DMS 273 treated with DMSO at 0.1 percent for 48 hours (cell line): ENCODE data around the gene KRTAP5-5.
"Not testable (repeated sequence)": the region's sequence is repeated elsewhere in the genome, so short reads cannot be mapped to it uniquely, and the experiment has no call there.

Experiments
- DNase-seq: peaks from one replicate; lab custom pipeline; 2025; lab: John Stamatoyannopoulos, UW

KRTAP5-5 gene, protein sequence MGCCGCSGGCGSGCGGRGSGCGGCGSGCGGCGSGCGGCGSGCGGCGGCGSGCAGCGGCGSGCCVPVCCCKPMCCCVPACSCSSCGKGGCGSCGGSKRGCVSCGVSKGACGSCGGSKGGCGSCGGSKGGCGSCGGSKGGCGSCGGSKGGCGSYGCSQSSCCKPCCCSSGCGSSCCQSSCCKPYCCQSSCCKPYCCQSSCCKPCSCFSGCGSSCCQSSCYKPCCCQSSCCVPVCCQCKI

DNA sequence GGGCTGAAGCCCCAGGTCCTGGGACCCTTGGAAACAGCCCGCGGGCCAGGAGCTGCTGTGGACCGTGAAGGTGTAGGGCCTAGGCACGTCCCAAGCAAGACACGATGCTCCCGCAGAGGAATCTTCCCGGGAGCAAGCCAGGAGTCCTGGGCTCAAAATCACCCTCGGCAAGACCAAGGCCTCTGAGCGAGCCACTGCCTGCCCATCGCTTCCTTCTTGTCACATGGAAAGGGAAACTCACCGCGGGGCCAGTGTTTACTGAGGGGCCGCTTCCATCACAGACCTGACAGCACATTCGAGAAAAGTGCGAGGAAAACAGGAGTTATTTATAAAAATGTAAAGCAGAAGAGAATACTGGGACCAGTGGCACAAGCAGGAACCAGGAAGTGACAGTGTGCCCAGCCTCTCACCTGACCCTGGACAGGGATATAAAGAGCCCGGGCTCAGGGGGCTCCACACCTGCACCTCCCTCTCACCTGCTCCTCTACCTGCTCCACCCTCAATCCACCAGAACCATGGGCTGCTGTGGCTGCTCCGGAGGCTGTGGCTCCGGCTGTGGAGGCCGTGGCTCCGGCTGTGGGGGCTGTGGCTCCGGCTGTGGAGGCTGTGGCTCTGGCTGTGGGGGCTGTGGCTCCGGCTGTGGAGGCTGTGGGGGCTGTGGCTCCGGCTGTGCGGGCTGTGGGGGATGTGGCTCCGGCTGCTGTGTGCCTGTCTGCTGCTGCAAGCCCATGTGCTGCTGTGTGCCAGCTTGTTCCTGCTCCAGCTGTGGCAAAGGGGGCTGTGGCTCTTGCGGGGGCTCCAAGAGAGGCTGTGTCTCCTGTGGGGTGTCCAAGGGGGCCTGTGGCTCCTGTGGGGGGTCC, at the start of gene KRTAP5-5:
Gene KRTAP5-5, plus strand, starts transcription at position 450 of the 860 bp plus-strand sequence. Its CDS starts 66 bp downstream, at position 516.
- DNase-seq: no peak

DNA sequence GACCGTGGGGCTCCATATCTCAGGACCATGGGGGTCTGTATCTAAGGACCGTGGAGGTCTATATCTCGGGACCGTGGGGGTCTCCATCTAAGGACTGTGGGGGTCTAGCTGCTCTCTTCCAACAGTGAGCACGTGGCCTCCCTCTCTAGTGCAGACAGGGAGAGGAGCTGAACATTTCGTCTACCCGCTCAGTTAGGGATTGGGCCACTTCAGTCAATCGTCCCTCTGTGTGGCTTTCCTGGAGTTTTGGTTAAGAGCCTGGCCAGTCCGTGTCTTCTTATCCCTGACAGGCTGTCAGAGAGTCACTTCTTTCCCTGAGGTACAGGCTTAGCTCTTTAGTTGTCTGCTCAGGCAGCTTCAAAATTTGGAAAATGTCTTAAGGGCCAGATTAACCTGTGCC, 47.6 kb upstream of the KRTAP5-5 start:
- DNase-seq: no peak

DNA sequence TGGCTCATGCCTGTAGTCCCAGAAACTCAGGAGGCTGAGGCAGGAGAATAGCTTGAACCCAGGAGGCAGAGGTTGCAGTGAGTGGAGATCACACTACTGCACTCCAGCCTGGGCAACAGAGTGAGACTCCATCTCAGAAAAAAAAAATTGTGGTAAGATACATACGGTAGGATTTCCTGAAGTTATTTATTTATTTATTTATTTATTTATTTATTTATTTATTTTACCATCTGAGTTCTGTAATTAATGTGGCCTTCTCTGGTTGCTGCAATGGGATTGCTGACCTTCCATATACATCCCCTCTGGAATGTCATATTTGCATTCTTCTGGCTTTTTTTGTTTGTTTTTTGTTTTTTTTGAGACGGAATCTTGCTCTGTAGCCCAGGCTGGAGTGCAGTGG, 46.7 kb upstream of the KRTAP5-5 start:
- not testable (repeated sequence) for DNase-seq

DNA sequence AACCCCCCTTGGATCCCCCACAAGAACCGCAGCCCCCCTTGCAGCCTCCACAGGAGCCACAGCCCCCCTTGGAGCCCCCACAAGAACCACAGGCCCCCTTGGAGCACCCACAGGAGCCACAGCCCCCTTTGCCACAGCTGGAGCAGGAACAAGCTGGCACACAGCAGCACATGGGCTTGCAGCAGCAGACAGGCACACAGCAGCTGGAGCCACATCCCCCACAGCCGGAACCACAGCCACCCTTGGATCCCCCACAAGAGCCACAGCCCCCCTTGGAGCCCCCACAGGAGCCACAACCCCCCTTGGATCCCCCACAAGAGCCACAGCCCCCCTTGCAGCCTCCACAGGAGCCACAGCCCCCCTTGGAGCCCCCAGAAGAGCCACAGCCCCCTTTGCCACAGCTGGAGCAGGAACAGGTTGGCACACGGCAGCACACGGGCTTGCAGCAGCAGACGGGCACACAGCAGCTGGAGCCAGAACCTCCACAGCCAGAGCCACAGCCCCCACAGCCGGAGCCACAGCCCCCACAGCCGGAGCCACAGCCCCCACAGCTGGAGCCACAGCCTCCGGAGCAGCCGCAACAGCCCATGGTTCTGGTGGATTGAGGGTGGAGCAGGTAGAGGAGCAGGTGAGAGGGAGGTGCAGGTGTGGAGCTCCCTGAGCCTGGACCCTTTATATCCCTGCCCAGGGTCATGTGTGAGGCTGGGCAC, 44.8 kb upstream of the KRTAP5-5 start, which contains the start of gene KRTAP5-1:
Gene KRTAP5-1, minus strand, starts transcription at position 623 of the 710 bp plus-strand sequence. Its CDS starts 34 bp downstream, at position 589.
- DNase-seq: not testable (repeated sequence)

DNA sequence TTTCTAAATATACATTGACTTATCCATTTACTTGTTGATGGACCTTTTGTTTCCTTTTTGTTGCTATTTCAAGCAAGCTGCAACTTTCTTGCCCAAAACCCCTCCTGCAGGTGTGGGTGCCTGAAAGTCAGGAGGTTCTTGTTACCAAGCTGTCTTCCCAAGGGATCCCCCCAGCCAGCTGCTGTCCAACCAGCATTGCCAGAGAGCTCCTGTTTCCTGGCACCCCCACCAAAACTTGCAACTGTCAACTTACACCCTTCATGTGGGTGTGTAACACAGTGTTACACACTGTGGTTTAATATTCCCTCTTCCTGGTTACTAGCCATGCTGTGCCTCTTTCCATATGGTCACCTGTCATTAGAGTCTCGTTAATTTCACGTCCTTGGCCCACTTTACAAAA, 42.9 kb upstream of the KRTAP5-5 start:
- no peak for DNase-seq

DNA sequence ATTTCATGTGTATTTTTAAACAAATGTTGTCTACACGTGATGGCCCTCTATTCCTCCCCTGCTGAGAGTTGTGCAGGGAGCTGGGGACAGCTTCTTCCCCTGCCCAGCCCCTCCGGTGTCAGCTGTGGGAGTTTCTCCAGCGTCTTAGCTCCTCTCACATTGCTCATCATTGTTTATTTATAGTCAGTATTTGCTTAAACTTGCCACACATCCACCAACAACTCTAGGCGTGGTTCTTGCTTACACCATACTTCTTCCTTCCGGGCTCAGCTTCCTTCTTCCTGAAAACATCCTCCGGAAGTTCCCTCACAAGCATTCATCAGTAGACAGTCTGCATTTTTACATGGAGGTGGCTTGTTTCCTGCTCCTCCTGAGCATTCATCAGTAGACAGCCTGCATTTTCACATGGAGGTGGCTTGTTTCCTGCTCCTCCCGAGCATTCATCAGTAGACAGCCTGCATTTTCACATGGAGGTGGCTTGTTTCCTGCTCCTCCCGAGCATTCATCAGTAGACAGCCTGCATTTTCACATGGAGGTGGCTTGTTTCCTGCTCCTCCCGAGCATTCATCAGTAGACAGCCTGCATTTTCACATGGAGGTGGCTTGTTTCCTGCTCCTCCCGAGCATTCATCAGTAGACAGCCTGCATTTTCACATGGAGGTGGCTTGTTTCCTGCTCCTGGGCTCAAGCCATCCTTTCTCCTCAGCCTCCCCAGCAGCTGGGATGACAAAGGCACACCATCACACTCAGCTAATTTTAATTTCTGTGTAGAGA, 40.2 kb upstream of the KRTAP5-5 start:
- DNase-seq: not testable (repeated sequence)

DNA sequence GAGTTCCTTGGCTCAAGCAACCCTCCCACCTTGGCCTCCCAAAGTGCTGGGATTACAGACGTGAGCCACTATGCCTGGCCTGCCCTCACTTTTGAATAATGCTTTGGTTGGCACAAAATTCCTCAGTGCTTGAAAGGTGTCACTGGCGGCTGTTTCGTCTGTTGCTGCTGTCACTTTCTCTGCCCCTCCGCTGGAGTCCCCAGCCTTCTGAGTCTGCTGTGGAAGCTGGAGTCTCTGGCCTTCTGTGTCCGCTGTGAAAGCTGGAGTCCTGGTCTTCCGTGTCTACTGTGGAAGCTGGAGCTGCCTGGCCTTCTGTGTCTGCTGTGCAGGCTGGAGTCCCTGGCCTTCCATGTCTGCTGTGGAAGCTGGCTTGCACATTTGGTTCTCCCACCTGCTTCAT, 39.6 kb upstream of the KRTAP5-5 start:
- DNase-seq: no peak

DNA sequence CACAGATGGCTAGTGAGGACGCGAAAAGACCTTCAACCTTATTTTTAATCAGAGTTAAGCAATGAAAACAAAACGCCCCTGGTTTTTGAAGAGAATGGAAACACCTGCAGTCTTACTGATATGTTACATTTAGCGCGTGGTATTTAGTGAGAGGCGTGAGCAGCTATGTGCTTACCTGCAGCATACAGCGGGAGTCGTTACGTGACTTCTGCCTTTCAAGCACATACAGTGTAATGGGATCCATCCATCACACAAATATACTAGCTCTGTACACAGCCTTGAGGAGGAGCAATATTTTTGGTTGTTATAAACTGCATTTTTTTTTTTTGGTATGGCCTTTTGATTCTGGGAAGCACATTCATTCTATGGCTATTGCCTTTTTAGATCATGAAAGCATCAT, 36.9 kb upstream of the KRTAP5-5 start:
- DNase-seq: no peak

DNA sequence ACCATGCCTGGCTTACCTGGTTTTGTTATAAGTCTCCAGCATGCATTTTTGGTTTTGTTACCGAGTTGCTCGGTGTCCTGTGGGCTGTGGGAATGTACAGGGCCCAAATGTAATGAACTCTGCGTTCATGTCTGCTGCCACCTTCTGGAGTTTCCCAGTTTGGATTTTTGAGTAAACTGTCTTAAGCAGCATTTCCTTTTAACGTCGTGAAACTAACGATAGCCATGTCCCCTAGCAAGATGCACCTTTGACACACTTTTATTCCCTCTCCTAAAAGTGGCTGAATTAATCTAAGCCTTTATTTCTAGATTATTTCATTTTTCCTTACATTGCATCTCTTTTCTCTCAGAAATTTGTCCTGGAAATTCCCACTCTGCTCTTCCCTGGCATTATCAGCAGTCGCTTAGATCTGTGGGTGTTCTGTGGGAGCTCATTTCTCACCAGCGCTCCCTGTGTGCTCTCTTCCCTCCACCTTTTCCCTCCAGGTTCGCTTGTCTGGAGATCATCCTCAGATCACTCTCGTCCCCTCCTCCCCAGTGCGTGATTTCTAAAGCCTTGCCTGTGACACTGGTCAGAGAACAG, 33.5 kb upstream of the KRTAP5-5 start:
- not testable (repeated sequence) for DNase-seq

DNA sequence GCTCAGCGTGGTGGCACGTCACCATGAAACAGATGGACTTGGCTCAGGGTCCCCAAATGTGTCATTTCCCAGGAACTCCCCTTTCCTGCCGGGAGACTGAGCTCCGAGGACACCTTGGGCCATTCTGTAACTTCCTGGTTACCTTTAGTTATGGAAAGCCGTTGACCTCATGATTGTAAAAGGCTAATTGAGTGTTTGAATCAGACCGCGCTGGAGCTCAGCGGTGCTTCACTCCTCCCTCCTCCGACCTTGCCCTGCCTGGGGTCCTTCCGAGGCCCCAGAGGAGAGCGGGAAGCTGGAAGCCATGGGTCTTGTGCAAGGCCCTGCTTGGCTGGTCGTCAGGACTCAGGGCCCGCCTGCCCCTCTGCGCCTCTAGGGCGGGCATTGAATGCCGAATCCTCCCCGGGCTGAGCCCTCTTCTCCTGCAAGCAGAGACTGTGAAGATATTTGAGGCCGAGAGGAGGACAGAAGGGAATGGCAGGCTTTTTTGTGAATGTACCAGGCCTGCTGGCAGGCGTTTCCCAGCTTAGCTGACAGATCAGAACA, 32.9 kb upstream of the KRTAP5-5 start:
- DNase-seq: not testable (repeated sequence)

DNA sequence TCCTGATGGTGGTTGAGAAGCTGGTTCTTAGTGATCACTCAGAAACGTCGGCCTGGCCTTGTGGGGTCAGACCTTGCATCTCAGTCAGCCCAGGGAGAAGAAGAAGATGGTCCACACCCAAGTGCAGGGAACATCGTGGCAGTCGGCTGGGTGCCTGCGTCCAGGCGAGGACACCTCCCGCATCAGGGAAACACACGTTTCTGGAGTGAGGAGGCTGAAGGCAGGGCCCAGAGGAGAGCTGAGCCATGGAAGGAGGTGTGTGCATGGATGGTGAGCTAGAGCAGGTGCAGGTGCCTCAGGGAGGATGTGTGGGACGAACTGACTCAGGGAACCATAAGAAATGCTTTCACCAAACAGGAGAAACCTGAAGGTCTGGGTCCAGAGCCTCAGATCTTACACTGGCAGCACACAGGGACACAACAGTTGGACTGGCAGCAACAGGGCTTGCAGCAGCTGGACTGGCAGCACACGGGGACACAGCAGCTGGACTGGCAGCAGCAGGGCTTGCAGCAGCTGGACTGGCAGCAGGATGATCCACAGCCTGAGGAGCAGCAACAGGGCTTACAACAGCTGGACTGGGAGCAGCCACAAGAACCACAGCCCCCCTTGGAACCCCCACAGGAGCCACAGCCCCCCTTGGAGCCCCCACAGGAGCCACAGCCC, 32.1 kb upstream of the KRTAP5-5 start:
- no peak for DNase-seq

DNA sequence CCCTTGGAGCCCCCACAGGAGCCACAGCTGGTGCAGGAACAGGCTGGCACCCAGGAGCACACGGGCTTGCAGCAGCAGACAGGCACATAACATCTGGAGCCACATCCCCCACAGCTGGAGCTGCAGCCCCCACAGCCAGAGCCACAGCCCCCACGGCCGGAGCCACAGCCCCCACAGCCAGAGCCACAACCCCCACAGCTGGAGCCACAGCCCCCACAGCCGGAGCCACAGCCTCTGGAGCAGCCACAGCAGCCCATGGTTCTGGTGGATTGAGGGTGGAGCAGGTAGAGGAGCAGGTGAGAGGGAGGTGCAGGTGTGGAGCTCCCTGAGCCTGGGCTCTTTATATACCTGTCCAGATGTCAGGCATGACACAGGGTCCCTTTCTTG, 31.6 kb upstream of the KRTAP5-5 start, which contains the start of gene KRTAP5-2:
Gene KRTAP5-2, minus strand, starts transcription at position 301 of the 387 bp plus-strand sequence. Its CDS starts 44 bp downstream, at position 257.
- no peak for DNase-seq

DNA sequence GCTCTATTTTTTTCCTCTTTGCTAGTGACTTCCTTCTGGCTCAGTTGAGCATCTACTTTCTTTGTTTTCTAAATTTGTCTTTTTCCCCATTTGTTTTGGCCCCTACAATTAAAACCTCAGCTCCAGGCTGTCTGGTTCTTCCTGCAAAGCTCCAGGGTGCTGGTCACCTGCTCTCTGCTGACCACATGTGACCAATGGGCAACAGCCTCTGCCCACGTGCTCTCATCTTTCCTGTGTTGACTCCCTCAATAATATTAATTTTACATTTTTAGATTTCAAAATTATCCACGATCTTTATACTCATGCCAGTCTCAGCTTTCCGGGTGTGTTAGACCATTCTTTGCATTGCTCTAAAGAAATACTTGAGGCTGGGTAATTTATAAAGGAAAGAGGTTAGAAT, 31.2 kb upstream of the KRTAP5-5 start:
- not testable (repeated sequence) for DNase-seq

DNA sequence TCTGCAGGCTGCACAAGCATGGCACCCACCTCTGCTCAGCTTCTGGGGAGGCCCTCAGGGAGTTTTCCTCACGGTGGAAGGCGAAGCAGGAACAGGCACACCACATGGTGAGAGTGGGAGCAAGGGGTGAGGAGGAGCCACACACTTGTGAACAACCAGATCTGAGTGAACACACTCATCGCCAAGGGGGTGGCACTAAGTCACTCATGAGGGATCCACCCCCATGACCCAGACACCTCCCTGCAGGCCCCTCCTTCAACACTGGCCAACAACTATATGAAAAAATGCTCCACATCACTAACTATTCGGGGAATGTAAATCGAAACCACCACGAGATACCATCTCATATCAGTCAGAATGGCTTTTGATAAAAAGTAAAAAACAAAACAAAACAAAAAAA, 30.8 kb upstream of the KRTAP5-5 start:
- DNase-seq: no peak

DNA sequence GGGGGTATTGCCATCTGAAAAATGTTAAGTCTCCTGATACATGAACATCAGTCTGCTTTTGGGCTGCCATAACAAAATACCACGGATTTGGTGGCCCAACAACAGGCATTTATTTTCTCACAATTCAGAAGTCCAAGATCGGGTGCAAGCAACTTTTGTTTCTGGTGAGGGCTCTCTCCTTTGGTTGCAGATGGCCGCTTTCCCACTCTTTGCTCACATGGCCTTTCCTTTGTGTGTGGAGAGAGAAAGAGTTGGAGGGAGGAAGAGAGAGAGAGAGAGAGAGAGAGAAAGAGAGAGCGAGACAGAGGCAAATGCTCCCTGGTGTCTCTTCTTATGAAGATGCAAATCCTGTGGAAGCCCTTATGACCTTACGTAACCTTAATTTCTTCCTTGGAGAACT, 28.9 kb upstream of the KRTAP5-5 start:
- no peak for DNase-seq

DNA sequence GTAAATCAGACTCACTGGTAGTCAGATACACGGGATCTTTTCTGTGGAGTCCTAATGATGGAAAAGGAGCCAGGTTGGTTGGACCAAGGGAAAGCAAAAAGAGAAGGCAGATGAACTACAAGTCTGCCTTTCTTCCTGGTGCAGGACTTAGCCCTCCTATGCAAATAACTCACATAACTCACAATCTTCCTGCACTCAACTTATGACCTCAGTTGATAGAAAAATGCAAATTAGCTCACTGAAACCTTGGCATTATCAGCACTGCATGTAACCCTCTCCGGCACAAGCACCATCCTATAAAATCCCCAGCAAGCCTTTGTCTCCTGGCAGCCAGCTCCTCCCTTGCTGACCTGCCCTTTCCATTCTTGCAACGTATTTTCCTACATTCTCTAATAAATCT, 27.9 kb upstream of the KRTAP5-5 start:
- not testable (repeated sequence) for DNase-seq

DNA sequence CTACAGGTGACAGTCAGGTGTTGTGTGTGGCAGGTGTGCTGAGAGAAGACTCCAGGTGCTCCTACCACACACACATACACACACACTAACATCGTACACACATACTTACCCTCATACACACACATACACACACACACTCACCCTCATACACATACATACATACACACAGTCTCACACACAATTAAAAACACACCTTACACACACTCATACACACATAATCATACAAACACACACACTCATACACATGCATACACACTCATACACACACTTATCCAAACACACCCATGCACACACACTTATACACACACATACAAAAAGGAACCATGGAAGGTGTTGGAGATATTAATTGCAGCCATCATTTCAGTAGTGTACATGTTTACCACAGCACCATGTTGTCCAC, 25.9 kb upstream of the KRTAP5-5 start:
- no peak for DNase-seq

DNA sequence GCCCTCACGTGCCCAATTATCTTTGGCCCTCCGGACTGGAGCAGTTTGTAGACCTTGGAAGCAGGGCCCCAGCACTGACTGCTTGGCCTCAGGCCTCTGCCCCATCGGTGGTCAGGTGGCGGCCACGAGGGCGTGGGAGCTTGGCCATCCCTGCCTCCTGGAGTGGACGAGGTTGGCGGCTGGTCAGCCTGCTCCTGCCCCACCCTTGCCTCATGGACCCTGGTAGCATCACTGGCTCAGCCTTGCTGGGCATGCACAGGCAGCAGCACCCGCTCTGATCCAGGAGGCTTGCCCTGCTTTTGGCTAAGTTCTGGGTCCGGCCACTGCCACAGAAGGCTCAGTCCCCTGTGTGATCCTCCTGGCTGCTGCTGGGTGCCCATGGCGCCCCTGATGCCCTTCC, 25.4 kb upstream of the KRTAP5-5 start:
- no peak for DNase-seq

DNA sequence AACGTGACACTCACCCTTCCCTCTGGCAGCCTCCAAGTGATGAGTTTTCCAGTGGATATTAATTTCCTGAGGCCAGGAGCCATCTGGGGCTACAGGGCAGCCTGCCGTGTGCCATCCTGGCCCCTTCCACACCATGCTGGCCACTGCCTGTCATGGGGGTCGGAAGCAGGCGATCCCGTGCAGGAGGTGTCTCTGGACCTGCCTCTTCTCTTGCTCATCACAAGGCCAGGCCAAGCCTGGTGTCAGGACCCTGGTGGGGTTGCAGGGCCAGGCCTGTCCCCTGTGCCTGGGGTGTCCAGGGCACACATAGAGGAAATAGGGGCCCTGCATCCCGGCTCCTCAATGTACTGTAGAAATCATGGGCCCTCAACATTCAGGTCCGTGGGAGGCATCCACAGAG, 24.9 kb upstream of the KRTAP5-5 start:
- DNase-seq: no peak

DNA sequence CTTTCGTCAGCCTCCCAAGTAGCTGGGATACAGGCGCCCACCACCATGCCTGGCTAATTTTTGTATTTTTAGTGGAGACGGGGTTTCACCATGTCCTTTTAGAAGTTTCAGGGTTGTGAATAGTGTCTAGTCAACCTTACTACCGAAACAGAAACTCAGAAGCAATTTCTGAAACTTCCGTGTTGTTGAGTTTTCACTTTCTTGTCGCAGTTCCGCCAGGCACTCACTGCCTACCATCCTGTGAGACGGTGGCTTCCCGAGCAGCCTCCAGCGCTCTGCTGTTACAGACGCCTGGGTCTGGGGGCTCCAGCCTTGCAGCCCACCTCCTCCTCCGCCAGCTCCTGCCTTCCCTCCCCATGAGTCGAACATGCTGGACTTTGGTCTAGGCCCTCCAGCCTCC, 23.7 kb upstream of the KRTAP5-5 start:
- DNase-seq: not testable (repeated sequence)
